ENCODE data around the gene CYP4A22.
"Not testable (repeated sequence)": the region's sequence is repeated elsewhere in the genome, so short reads cannot be mapped to it uniquely, and the experiment has no call there.

The CYP4A22 gene

GRCh38 chr1:47157957-47158356 is 20.7 kb downstream of the CYP4A22 start:
- DNase-seq, result not testable (repeated sequence)

GRCh38 chr1:47160716-47161115 is 23.5 kb downstream of the CYP4A22 start:
- DNase-seq, result no peak

- DNase-seq, result no peak
Measured at GRCh38 chr1:47161298-47162040, 24.2 kb downstream of the CYP4A22 start.

GRCh38 chr1:47164552-47164951 is 27.3 kb downstream of the CYP4A22 start:
- no peak for DNase-seq

- DNase-seq, result no peak
Measured at GRCh38 chr1:47172782-47173181, 35.5 kb downstream of the CYP4A22 start.

GRCh38 chr1:47174656-47175020 is 37.4 kb downstream of the CYP4A22 start:
- DNase-seq, result no peak

- DNase-seq, result peak; percentile 6
Measured at GRCh38 chr1:47175227-47175934, 38.1 kb downstream of the CYP4A22 start.

GRCh38 chr1:47178020-47178419 is 40.8 kb downstream of the CYP4A22 start:
- no peak for DNase-seq

- DNase-seq, result no peak
Measured at GRCh38 chr1:47178654-47179016, 41.4 kb downstream of the CYP4A22 start.

- DNase-seq, result peak; percentile 51
Measured at GRCh38 chr1:47179017-47179987, 42.1 kb downstream of the CYP4A22 start.

GRCh38 chr1:47179988-47180563 is 42.8 kb downstream of the CYP4A22 start:
- DNase-seq, result no peak

- DNase-seq, result no peak
Measured at GRCh38 chr1:47180603-47181094, 43.4 kb downstream of the CYP4A22 start.

GRCh38 chr1:47181095-47181954 is 44.1 kb downstream of the CYP4A22 start:
- no peak for DNase-seq

- DNase-seq, result no peak
Measured at GRCh38 chr1:47181955-47182675, 44.9 kb downstream of the CYP4A22 start.

- DNase-seq, result no peak
Measured at GRCh38 chr1:47182676-47183235, 45.5 kb downstream of the CYP4A22 start.

GRCh38 chr1:47183308-47184089 is 46.3 kb downstream of the CYP4A22 start:
- no peak for DNase-seq

- no peak for DNase-seq
Measured at GRCh38 chr1:47184090-47184821, 47.0 kb downstream of the CYP4A22 start.

- no peak for DNase-seq
Measured at GRCh38 chr1:47184822-47185677, 47.8 kb downstream of the CYP4A22 start.
